ENCODE measurements around the gene NDUFB1. TPM values are rescaled to one million over a fixed set of nuclear protein-coding genes. Genes with fewer than 3 reads are reported as not detected.
A peak's percentile ranks its signal among the peaks of the same experiment; 100 is the strongest.

The NDUFB1 gene
- 68.7 TPM for polyA plus RNA-seq (2012; ENCODE audit: insufficient read length, low read depth)

- TF ChIP-seq FOXP2 (optimal IDR thresholded peaks at IDR 0.05; ENCODE audit: borderline replicate concordance, extremely low read depth, extremely low read length, insufficient read depth) (peak; percentile 18), REST (IDR thresholded peaks at IDR 0.05; ENCODE audit: insufficient read depth in 1 of 2, low read depth in 2 of 2, low read length in 2 of 2) (0 out of 4 replicates have a peak, but pooled peaks of 1 of the 2 experiments have one; percentile 19), TAF1 (IDR thresholded peaks at IDR 0.05; ENCODE audit: borderline replicate concordance, insufficient read depth, low read length) (peak; percentile 93), POLR2AphosphoS5 (IDR thresholded peaks at IDR 0.05; ENCODE audit: low read depth, low read length) (peak; percentile 75; the same call in 1 of the 2 replicates), SIN3A (IDR thresholded peaks at IDR 0.05; ENCODE audit: borderline replicate concordance, insufficient read depth, low read length) (no peak)
Measured at GRCh38 chr14:92121670-92122350, at the start of gene NDUFB1, which contains the start of gene CPSF2. Gene NDUFB1 (minus strand): TSS chr14:92121706. CDS start chr14:92117637, 4,069 bp downstream. Gene CPSF2 (plus strand): TSS chr14:92121969. CDS start chr14:92130985, 9,016 bp downstream.

- no peak for TF ChIP-seq TAF1 (IDR thresholded peaks at IDR 0.05; ENCODE audit: borderline replicate concordance, insufficient read depth, low read length)
- no peak for TF ChIP-seq SIN3A (IDR thresholded peaks at IDR 0.05; ENCODE audit: borderline replicate concordance, insufficient read depth, low read length)
- TF ChIP-seq FOXP2 (optimal IDR thresholded peaks at IDR 0.05; ENCODE audit: borderline replicate concordance, extremely low read depth, extremely low read length, insufficient read depth): no peak
- no peak for TF ChIP-seq REST (IDR thresholded peaks at IDR 0.05; ENCODE audit: insufficient read depth in 1 of 2, low read depth in 2 of 2, low read length in 2 of 2)
- TF ChIP-seq POLR2AphosphoS5 (IDR thresholded peaks at IDR 0.05; ENCODE audit: low read depth, low read length): no peak
Measured at GRCh38 chr14:92164958-92165357, 43.5 kb upstream of the NDUFB1 start.

- TF ChIP-seq POLR2AphosphoS5 (IDR thresholded peaks at IDR 0.05; ENCODE audit: low read depth, low read length) (no peak), REST (IDR thresholded peaks at IDR 0.05; ENCODE audit: insufficient read depth in 1 of 2, low read depth in 2 of 2, low read length in 2 of 2) (no peak), SIN3A (IDR thresholded peaks at IDR 0.05; ENCODE audit: borderline replicate concordance, insufficient read depth, low read length) (no peak), TAF1 (IDR thresholded peaks at IDR 0.05; ENCODE audit: borderline replicate concordance, insufficient read depth, low read length) (no peak), FOXP2 (optimal IDR thresholded peaks at IDR 0.05; ENCODE audit: borderline replicate concordance, extremely low read depth, extremely low read length, insufficient read depth) (no peak)
Measured at GRCh38 chr14:92161521-92161920, 40.0 kb upstream of the NDUFB1 start.

GRCh38 chr14:92160619-92161018, 39.1 kb upstream of the NDUFB1 start:
- TF ChIP-seq POLR2AphosphoS5 (IDR thresholded peaks at IDR 0.05; ENCODE audit: low read depth, low read length) (no peak), SIN3A (IDR thresholded peaks at IDR 0.05; ENCODE audit: borderline replicate concordance, insufficient read depth, low read length) (no peak), FOXP2 (optimal IDR thresholded peaks at IDR 0.05; ENCODE audit: borderline replicate concordance, extremely low read depth, extremely low read length, insufficient read depth) (no peak), REST (IDR thresholded peaks at IDR 0.05; ENCODE audit: insufficient read depth in 1 of 2, low read depth in 2 of 2, low read length in 2 of 2) (no peak), TAF1 (IDR thresholded peaks at IDR 0.05; ENCODE audit: borderline replicate concordance, insufficient read depth, low read length) (no peak)

Data from PFSK-1 (cell line).